IPS-20b (cell line): ENCODE results near the gene PLCXD3.
"Not testable (repeated sequence)": the region's sequence is repeated elsewhere in the genome, so short reads cannot be mapped to it uniquely, and the experiment has no call there.

ENCODE experiments used
- H3K27ac ChIP-seq: one replicate; pipeline ENCODE4 v1.5.1; 2013; ENCODE audit warnings: low read length
- H3K27me3 ChIP-seq: 2 replicates; pipeline ENCODE4 v1.6.1; 2013; ENCODE audit warnings: mild to moderate bottlenecking, low read length, inconsistent platforms; ENCODE audit not compliant: insufficient read depth
- H3K36me3 ChIP-seq: 2 replicates; pipeline ENCODE4 v1.6.1; 2013; ENCODE audit warnings: low read depth, mild to moderate bottlenecking, inconsistent platforms, low read length, moderate library complexity; ENCODE audit not compliant: insufficient read depth
- H3K4me1 ChIP-seq: 2 replicates; pipeline ENCODE4 v1.6.1; 2013; ENCODE audit warnings: mild to moderate bottlenecking, control low read depth, inconsistent platforms, low read length, moderate library complexity; ENCODE audit not compliant: insufficient read depth
- H3K4me3 ChIP-seq: 2 replicates; pipeline ENCODE4 v1.5.1; 2013; ENCODE audit warnings: mild to moderate bottlenecking, low read length, inconsistent platforms
- H3K9ac ChIP-seq: 2 replicates; pipeline ENCODE4 v1.6.1; 2013; ENCODE audit warnings: low read depth, mild to moderate bottlenecking, inconsistent platforms, low read length, moderate library complexity
- H3K9me3 ChIP-seq: 2 replicates; pipeline ENCODE4 v1.6.1; 2013; ENCODE audit warnings: mild to moderate bottlenecking, low read depth, low read length, inconsistent platforms; ENCODE audit not compliant: insufficient read depth

Gene PLCXD3

GRCh38 chr5:41339339-41339738 is 171.1 kb downstream of the PLCXD3 start:
- Histone ChIP-seq H3K9ac (no peak overlapping the region), H3K4me3 (no peak overlapping the region), H3K36me3 (no peaks in the 10 kb centered on the region), H3K9me3 (no peaks in the 10 kb centered on the region), H3K4me1 (peaks cover 11% of the 10 kb centered on the region), H3K27me3 (no peaks in the 10 kb centered on the region), H3K27ac (no peak overlapping the region)

- no peaks in the 10 kb centered on the region for H3K36me3 ChIP-seq
- no peaks in the 10 kb centered on the region for H3K27me3 ChIP-seq
- no peak overlapping the region for H3K27ac ChIP-seq
- H3K4me3 ChIP-seq = no peak overlapping the region
- H3K4me1 ChIP-seq = peaks cover 14% of the 10 kb centered on the region
- no peaks in the 10 kb centered on the region for H3K9me3 ChIP-seq
- no peak overlapping the region for H3K9ac ChIP-seq
Observed at GRCh38 chr5:41338136-41338675, 172.2 kb downstream of the PLCXD3 start.

- H3K36me3 ChIP-seq = no peaks in the 10 kb centered on the region
- no peaks in the 10 kb centered on the region for H3K27me3 ChIP-seq
- H3K27ac ChIP-seq = no peak overlapping the region
Observed at GRCh38 chr5:41337724-41338123, 172.7 kb downstream of the PLCXD3 start.

GRCh38 chr5:41337216-41337615 is 173.2 kb downstream of the PLCXD3 start:
- Histone ChIP-seq H3K36me3 (no peaks in the 10 kb centered on the region), H3K27ac (no peak overlapping the region), H3K4me1 (peaks cover 14% of the 10 kb centered on the region), H3K9me3 (no peaks in the 10 kb centered on the region), H3K4me3 (no peak overlapping the region), H3K27me3 (no peaks in the 10 kb centered on the region), H3K9ac (no peak overlapping the region)

More at GRCh38 chr5:41337724-41338123, 172.7 kb downstream of the PLCXD3 start:
- no peaks in the 10 kb centered on the region for H3K9me3 ChIP-seq
- no peak overlapping the region for H3K9ac ChIP-seq
- no peak overlapping the region for H3K4me3 ChIP-seq
- H3K4me1 ChIP-seq = peaks cover 14% of the 10 kb centered on the region

GRCh38 chr5:41336471-41336870 is 173.9 kb downstream of the PLCXD3 start:
- no peaks in the 10 kb centered on the region for H3K36me3 ChIP-seq
- no peak overlapping the region for H3K9ac ChIP-seq
- no peaks in the 10 kb centered on the region for H3K9me3 ChIP-seq

GRCh38 chr5:41335596-41336181 is 174.7 kb downstream of the PLCXD3 start:
- H3K27ac ChIP-seq = no peak overlapping the region
- peaks cover 14% of the 10 kb centered on the region for H3K4me1 ChIP-seq
- H3K9me3 ChIP-seq = no peaks in the 10 kb centered on the region
- H3K4me3 ChIP-seq = no peak overlapping the region
- H3K27me3 ChIP-seq = no peaks in the 10 kb centered on the region
- no peak overlapping the region for H3K9ac ChIP-seq
- H3K36me3 ChIP-seq = no peaks in the 10 kb centered on the region

More at GRCh38 chr5:41336471-41336870, 173.9 kb downstream of the PLCXD3 start:
- peaks cover 14% of the 10 kb centered on the region for H3K4me1 ChIP-seq
- H3K27ac ChIP-seq = no peak overlapping the region
- no peaks in the 10 kb centered on the region for H3K27me3 ChIP-seq
- no peak overlapping the region for H3K4me3 ChIP-seq

GRCh38 chr5:41334758-41335157 is 175.6 kb downstream of the PLCXD3 start:
- Histone ChIP-seq H3K27me3 (no peaks in the 10 kb centered on the region), H3K27ac (no peak overlapping the region), H3K9ac (no peak overlapping the region), H3K9me3 (no peaks in the 10 kb centered on the region), H3K4me1 (peaks cover 14% of the 10 kb centered on the region), H3K4me3 (no peak overlapping the region), H3K36me3 (no peaks in the 10 kb centered on the region)

- Histone ChIP-seq H3K4me1 (peaks cover 14% of the 10 kb centered on the region), H3K4me3 (no peak overlapping the region), H3K36me3 (no peaks in the 10 kb centered on the region), H3K27ac (no peak overlapping the region), H3K9ac (no peak overlapping the region), H3K27me3 (no peaks in the 10 kb centered on the region), H3K9me3 (no peaks in the 10 kb centered on the region)
Observed at GRCh38 chr5:41334221-41334620, 176.2 kb downstream of the PLCXD3 start.

GRCh38 chr5:41325074-41325473 is 185.3 kb downstream of the PLCXD3 start:
- no peak overlapping the region for H3K9ac ChIP-seq
- H3K4me3 ChIP-seq = no peak overlapping the region
- no peak overlapping the region for H3K27ac ChIP-seq

GRCh38 chr5:41322826-41323225 is 187.6 kb downstream of the PLCXD3 start:
- H3K27me3 ChIP-seq, H3K4me3 ChIP-seq, H3K9ac ChIP-seq, H3K4me1 ChIP-seq, H3K9me3 ChIP-seq, H3K36me3 ChIP-seq, H3K27ac ChIP-seq: not testable (repeated sequence)

More at GRCh38 chr5:41325074-41325473, 185.3 kb downstream of the PLCXD3 start:
- no peaks in the 10 kb centered on the region; the same call in 1 of the 2 replicates for H3K4me1 ChIP-seq
- no peaks in the 10 kb centered on the region for H3K9me3 ChIP-seq
- H3K36me3 ChIP-seq = no peaks in the 10 kb centered on the region
- no peaks in the 10 kb centered on the region for H3K27me3 ChIP-seq

GRCh38 chr5:41312478-41313060 is 197.8 kb downstream of the PLCXD3 start:
- H3K27me3 ChIP-seq = no peaks in the 10 kb centered on the region
- no peaks in the 10 kb centered on the region for H3K36me3 ChIP-seq
- H3K27ac ChIP-seq = no peak overlapping the region
- H3K4me3 ChIP-seq = no peak overlapping the region
- H3K9me3 ChIP-seq = no peaks in the 10 kb centered on the region
- no peak overlapping the region for H3K9ac ChIP-seq
- H3K4me1 ChIP-seq = no peaks in the 10 kb centered on the region

- Histone ChIP-seq H3K4me1 (no peaks in the 10 kb centered on the region), H3K4me3 (no peak overlapping the region), H3K27me3 (no peaks in the 10 kb centered on the region), H3K36me3 (no peaks in the 10 kb centered on the region), H3K9me3 (no peaks in the 10 kb centered on the region), H3K27ac (no peak overlapping the region), H3K9ac (no peak overlapping the region)
Observed at GRCh38 chr5:41312066-41312465, 198.3 kb downstream of the PLCXD3 start.
